Panc1 (cell line): ENCODE results near the gene PHF19. TPM values are rescaled to one million over a fixed set of nuclear protein-coding genes. Genes with fewer than 3 reads are reported as not detected.

ENCODE experiments used
- ATAC-seq: fragments of 200-7000 bp; cut with Tn5 transposase; 2 replicates; pipeline ENCODE4 v1.9.1; 2020; ENCODE audit warnings: mild to moderate bottlenecking, moderate library complexity
- BruUV-seq: library from RNA; stranded (reverse); fragments of 400-500 nt; replicated peaks from 2 replicates; lab custom pipeline; 2021; lab: Mats Ljungman, UMichigan
- CTCF ChIA-PET: fragments of 300-600 bp; sonication (Branson Sonifier 250); formaldehyde crosslinking; loops from one replicate; lab custom pipeline; 2022; ENCODE audit warnings: antibody characterized with exemption; lab: Charles Lee
- POLR2A ChIA-PET: fragments of 300-600 bp; sonication (Branson Sonifier 250); formaldehyde crosslinking; loops from one replicate; lab custom pipeline; 2022; ENCODE audit warnings: antibody characterized with exemption; lab: Charles Lee
- DNase-seq: peaks from one replicate; pipeline ENCODE4 v3.0.0-alpha.2; 2010; ENCODE audit warnings: low read depth, low spot score
- H3K27ac ChIP-seq: 2 replicates; pipeline ENCODE4 v1.5.1; 2011; ENCODE audit warnings: mild to moderate bottlenecking, low read length, inconsistent platforms
- H3K27me3 ChIP-seq: fragments of 200-500 bp; sonication (Bioruptor generic); 2 replicates; pipeline ENCODE4 v1.6.0; 2014; ENCODE audit warnings: low read length, inconsistent platforms; ENCODE audit not compliant: control insufficient read depth, insufficient read depth
- H3K36me3 ChIP-seq: fragments of 200-500 bp; sonication (Bioruptor generic); 2 replicates; pipeline ENCODE4 v1.5.1; 2014; ENCODE audit warnings: inconsistent platforms, mild to moderate bottlenecking, low read length, moderate library complexity; ENCODE audit not compliant: control insufficient read depth, insufficient read depth
- H3K4me1 ChIP-seq: 2 replicates; pipeline ENCODE4 v1.5.1; 2011; ENCODE audit warnings: inconsistent platforms, mild to moderate bottlenecking, low read length, moderate library complexity; ENCODE audit not compliant: control insufficient read depth, insufficient read depth
- H3K4me3 ChIP-seq, 2 experiments: 2 replicates each; pipeline ENCODE4 v1.5.1; 2011 to 2012; ENCODE audit warnings: low read depth in 2 of 2, low read length in 2 of 2, mild to moderate bottlenecking in 2 of 2, inconsistent platforms in 1 of 2, moderate library complexity in 1 of 2
- H3K9me3 ChIP-seq: fragments of 200-500 bp; sonication (Bioruptor generic); 2 replicates; pipeline ENCODE4 v1.5.1; 2014; ENCODE audit warnings: low read depth, mild to moderate bottlenecking, inconsistent platforms, low read length, moderate library complexity; ENCODE audit not compliant: control insufficient read depth, insufficient read depth
- CTCF ChIP-seq: fragments of 450-650 bp; IDR thresholded peaks from 2 replicates; pipeline ENCODE4 v1.5.1; 2017; ENCODE audit warnings: mild to moderate bottlenecking
- POLR2AphosphoS5 ChIP-seq: IDR thresholded peaks from 2 replicates; pipeline ENCODE4 v1.6.1; 2012; ENCODE audit warnings: mild to moderate bottlenecking, low read depth, low read length, moderate library complexity
- SIN3A ChIP-seq: IDR thresholded peaks from 2 replicates; pipeline ENCODE4 v1.6.1; 2012; ENCODE audit warnings: low read depth, mild to moderate bottlenecking, low read length, moderate library complexity, borderline replicate concordance; ENCODE audit not compliant: insufficient read depth
- TCF7L2 ChIP-seq: IDR thresholded peaks from 2 replicates; pipeline ENCODE4 v1.6.1; 2011; ENCODE audit warnings: mild to moderate bottlenecking, low read depth, low read length, inconsistent platforms
- in situ Hi-C: cut with HindIII; loops from 2 replicates; pipeline ENCODE4 v1.10.0; 2016; ENCODE audit warnings: low sequenced_read_pairs, low pct_unique_long_range_greater_than_20kb
- intact Hi-C: fragments of 100-400 bp; cut with micrococcal nuclease; formaldehyde crosslinking; loops from one replicate; pipeline ENCODE4 v1.10.0; 2022; ENCODE audit not compliant: unreplicated experiment
- total RNA-seq: library from RNA; stranded (reverse); gene quantifications from one replicate; pipeline ENCODE4 v1.2.1, GENCODE V29; 2021; ENCODE audit not compliant: unreplicated experiment
- TF ChIP-seq, protein P1 (sequence below), 2 experiments: IDR thresholded peaks; 2 replicates each; pipeline ENCODE4 v1.6.1; 2011 to 2012; ENCODE audit warnings: low read depth in 2 of 2, control low read depth in 1 of 2, low read length in 1 of 2, mild to moderate bottlenecking in 1 of 2, moderate library complexity in 1 of 2; ENCODE audit not compliant: insufficient read depth in 1 of 2

The PHF19 gene
- total RNA-seq, 1 experiment from 2014 or later: 91.1 TPM

DNA sequence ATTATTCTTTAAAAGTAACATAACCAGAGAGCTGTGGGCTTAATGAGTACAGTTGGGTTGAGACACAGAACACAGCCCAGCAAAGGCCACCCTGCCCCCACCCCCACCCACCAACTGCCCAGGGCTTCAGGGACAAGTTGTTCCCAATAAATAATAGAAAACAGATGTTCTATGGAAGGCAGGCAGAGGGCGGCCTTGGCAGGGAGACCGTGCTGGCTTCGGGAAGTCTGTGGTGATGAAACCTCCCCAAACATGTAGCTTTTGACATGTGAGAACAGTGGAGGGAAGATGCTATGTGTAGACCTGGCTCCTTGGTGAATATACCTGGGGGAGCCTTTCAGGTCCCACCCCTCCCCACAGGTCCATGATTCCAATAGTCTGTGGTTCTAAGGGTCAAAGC is 39.6 kb upstream of the PHF19 start:
- Histone ChIP-seq H3K27ac (no peak overlapping the region), H3K36me3 (no peaks in the 10 kb centered on the region), H3K9me3 (no peaks in the 10 kb centered on the region), H3K4me1 (peaks cover 3% of the 10 kb centered on the region; the same call in 1 of the 2 replicates), H3K27me3 (no peaks in the 10 kb centered on the region), H3K4me3 (no peak overlapping the region)
- in situ Hi-C loops (no loop called here), intact Hi-C loops (no loop called here)
- TF ChIP-seq CTCF: no peak
- no peak for TF ChIP-seq SIN3A
- no peak for TF ChIP-seq TCF7L2
- no peak for TF ChIP-seq POLR2AphosphoS5
- TF ChIP-seq, protein P1, sequence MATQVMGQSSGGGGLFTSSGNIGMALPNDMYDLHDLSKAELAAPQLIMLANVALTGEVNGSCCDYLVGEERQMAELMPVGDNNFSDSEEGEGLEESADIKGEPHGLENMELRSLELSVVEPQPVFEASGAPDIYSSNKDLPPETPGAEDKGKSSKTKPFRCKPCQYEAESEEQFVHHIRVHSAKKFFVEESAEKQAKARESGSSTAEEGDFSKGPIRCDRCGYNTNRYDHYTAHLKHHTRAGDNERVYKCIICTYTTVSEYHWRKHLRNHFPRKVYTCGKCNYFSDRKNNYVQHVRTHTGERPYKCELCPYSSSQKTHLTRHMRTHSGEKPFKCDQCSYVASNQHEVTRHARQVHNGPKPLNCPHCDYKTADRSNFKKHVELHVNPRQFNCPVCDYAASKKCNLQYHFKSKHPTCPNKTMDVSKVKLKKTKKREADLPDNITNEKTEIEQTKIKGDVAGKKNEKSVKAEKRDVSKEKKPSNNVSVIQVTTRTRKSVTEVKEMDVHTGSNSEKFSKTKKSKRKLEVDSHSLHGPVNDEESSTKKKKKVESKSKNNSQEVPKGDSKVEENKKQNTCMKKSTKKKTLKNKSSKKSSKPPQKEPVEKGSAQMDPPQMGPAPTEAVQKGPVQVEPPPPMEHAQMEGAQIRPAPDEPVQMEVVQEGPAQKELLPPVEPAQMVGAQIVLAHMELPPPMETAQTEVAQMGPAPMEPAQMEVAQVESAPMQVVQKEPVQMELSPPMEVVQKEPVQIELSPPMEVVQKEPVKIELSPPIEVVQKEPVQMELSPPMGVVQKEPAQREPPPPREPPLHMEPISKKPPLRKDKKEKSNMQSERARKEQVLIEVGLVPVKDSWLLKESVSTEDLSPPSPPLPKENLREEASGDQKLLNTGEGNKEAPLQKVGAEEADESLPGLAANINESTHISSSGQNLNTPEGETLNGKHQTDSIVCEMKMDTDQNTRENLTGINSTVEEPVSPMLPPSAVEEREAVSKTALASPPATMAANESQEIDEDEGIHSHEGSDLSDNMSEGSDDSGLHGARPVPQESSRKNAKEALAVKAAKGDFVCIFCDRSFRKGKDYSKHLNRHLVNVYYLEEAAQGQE (IDR thresholded peaks at IDR 0.05; ENCODE audit: insufficient read depth in 1 of 2, low read depth in 2 of 2, low read length in 1 of 2): no peak
- POLR2A ChIA-PET: no interaction called here
- BruUV-seq: no TSS peak
- CTCF ChIA-PET: no interaction called here
- ATAC-seq (no peak), DNase-seq (no peak)

GRCh38 chr9:120915854-120916470 is 39.0 kb upstream of the PHF19 start:
- Histone ChIP-seq H3K9me3 (no peaks in the 10 kb centered on the region), H3K27ac (no peak overlapping the region), H3K27me3 (no peaks in the 10 kb centered on the region), H3K4me3 (no peak overlapping the region), H3K36me3 (no peaks in the 10 kb centered on the region), H3K4me1 (peaks cover 3% of the 10 kb centered on the region; the same call in 1 of the 2 replicates)
- in situ Hi-C loops: no loop called here
- DNase-seq (no peak), ATAC-seq (no peak)
- POLR2A ChIA-PET: no interaction called here
- intact Hi-C loops: no loop called here
- no TSS peak for BruUV-seq
- TF ChIP-seq POLR2AphosphoS5: no peak
- no peak for TF ChIP-seq CTCF
- no peak for TF ChIP-seq TCF7L2
- no peak for TF ChIP-seq SIN3A
- TF ChIP-seq, protein P1 (IDR thresholded peaks at IDR 0.05; ENCODE audit: insufficient read depth in 1 of 2, low read depth in 2 of 2, low read length in 1 of 2): no peak
- CTCF ChIA-PET: no interaction called here
